C4-2B (cell line): ENCODE measurements around the gene COL6A5.

ENCODE experiments used
- ZFX ChIP-seq: fragments of 450-650 bp; IDR thresholded peaks from 2 replicates; pipeline ENCODE4 v1.6.1; 2017
- TF ChIP-seq, protein P1 (sequence below): fragments of 450-650 bp; conservative IDR thresholded peaks from 2 replicates; pipeline ENCODE4 v1.5.1; 2017; ENCODE audit warnings: mild to moderate bottlenecking

DNA sequence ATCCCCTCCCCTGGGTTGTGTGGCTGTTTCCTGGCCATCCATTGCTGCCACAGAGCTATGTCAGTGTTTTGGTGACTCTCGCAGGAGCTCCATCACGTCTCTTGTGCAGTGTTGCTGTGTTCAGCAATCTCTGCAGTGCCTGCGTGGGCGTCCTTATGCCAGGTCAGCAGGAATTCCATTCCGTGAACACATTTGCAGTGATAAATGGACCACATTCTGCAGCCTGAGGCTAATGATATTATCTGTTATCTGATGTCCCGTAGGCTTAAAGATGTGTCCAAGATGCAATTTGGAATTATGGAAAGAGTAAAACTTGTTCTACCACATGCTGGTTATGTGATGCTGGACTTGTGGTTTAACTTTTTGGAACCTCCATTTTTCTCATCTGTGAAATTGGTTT, 146.0 kb downstream of the COL6A5 start:
- TF ChIP-seq, protein P1, sequence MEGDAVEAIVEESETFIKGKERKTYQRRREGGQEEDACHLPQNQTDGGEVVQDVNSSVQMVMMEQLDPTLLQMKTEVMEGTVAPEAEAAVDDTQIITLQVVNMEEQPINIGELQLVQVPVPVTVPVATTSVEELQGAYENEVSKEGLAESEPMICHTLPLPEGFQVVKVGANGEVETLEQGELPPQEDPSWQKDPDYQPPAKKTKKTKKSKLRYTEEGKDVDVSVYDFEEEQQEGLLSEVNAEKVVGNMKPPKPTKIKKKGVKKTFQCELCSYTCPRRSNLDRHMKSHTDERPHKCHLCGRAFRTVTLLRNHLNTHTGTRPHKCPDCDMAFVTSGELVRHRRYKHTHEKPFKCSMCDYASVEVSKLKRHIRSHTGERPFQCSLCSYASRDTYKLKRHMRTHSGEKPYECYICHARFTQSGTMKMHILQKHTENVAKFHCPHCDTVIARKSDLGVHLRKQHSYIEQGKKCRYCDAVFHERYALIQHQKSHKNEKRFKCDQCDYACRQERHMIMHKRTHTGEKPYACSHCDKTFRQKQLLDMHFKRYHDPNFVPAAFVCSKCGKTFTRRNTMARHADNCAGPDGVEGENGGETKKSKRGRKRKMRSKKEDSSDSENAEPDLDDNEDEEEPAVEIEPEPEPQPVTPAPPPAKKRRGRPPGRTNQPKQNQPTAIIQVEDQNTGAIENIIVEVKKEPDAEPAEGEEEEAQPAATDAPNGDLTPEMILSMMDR = no peak
- no peak for TF ChIP-seq ZFX
